Measurements from ENCODE around the gene KDM2A.
"Not testable (repeated sequence)": the region's sequence is repeated elsewhere in the genome, so short reads cannot be mapped to it uniquely, and the experiment has no call there.

Gene KDM2A

DNA sequence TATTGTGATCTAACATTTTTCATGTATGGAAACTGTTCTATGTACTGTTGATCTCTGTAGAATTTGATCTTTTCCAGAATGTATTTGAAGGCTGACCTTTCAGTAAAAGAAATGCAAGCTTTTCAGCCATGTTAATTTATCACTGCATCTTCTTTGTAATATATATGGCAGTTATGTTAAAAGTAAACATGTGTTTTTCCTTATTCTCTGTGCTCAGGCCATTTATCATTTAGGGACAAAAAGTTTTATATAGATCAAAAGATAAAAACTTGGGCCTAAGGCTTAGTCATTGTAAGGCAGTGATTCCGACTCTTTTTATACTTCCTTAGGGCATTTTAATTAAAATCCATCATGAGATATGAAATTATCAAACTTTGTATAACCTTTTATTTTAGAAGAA, 48.7 kb downstream of the KDM2A start:
- no peak for DNase-seq (ENCODE audit: low read depth, low spot score)

DNA sequence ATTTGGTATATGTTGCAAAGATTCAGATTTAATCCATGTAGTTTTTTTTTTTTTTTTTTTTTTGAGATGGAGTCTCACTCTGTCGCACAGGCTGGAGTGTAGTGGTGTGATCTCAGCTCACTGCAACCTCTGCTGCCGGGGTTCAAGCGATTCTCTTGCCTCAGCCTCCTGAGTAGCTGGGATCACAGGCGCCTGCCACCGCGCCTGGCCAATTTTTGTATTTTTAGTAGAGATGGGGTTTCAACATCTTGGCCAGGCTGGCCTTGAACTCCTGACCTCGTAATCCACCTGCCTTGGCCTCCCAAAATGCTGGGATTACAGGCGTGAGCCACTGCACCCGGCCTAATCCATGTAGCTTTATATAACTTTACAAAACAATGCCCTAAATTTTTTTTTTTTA, 49.8 kb downstream of the KDM2A start:
- DNase-seq (ENCODE audit: low read depth, low spot score): not testable (repeated sequence)

DNA sequence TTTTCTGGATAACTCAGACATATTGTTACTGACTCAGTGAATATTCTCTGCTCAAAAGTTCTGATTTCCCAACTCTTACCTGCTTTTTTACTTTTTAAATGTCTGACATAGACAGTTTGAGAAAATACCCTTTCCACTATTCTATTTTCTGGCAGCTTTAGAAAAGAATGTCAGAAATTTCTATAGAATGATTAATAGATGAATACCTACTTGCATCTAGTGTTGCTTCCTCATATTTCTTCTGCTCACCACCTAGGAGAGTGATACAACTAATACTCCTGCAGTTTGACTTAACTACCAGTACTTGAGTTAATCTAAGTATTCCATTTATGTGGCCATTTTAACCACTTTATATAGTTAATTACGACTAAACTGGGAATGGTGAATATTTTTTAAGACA, 55.2 kb downstream of the KDM2A start:
- no peak for DNase-seq (ENCODE audit: low read depth, low spot score)

DNA sequence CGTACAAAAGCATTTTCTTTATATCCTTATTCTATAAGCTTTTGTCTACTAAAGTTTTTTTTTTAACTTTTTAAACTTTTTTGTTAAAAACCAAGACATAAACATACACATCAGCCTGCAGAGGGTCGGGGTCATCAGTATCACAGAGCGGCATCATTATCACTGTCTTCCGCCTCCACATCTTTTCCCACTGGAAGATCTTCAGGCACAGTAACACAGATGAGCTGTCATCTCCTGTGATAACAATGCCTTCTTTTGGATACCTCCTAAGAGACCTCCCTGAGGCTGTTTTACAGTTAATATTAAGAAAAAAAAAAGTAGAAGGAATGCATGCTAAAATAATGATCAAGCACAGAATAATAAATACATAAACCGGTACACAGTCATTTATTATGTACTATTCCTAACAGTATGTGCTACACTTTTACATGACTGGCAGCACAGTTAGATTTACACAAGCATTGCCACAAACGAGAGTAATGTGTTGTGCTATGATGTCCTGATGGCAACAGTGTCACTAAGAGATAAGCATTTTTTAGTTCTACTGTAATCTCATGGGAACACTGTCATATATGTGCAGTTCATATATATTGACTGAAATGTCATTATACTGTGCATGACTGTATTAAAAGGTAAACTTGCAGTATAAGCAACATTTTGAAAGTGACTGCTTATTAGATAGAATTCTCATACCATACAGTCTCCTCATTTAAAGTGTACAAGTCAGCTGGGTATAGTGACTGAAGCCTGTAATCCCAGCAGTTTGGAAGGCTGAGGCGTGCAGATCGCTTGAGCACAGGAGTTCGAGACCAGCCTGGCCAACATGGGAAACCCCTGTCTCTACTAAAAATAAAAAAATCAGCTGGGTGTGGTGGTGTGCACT, 58.6 kb downstream of the KDM2A start:
- DNase-seq (ENCODE audit: low read depth, low spot score): no peak

DNA sequence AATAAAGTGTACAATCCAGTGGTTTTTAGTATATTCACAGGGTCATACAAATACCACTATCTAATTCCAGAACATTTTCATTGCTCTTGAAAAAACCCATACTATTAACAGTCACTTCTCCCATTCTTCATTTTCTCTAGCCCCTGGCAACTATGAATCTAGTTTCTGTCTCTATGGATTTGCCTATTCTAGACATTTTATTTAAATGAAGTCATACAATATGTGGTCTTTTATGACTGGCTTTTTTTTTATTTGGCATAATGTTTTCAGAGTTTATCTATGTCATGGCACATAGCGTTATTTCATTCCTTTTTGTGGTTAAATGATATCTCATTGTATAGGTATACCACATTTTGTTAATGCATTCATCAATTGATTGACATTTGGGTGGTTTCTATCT, 59.4 kb downstream of the KDM2A start:
- DNase-seq (ENCODE audit: low read depth, low spot score): no peak

DNA sequence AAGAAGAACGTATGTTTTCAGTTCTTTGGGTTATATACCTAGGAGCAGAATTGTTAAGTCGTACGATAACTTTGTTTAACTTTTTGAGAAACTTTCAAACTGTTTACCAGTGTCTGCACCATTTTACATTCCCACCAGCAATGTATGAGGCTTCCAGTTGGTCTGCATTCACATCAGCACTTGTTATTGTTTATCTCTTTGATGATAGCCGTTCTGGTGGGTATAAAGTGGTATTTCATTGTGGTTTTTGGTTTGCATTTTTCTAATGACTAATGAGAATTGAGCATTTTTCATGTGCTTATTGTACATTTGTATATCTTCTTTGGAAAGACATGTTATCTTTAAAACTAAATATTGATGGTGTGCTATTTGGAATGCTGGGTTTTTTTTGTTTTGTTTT, 59.8 kb downstream of the KDM2A start:
- no peak for DNase-seq (ENCODE audit: low read depth, low spot score)

DNA sequence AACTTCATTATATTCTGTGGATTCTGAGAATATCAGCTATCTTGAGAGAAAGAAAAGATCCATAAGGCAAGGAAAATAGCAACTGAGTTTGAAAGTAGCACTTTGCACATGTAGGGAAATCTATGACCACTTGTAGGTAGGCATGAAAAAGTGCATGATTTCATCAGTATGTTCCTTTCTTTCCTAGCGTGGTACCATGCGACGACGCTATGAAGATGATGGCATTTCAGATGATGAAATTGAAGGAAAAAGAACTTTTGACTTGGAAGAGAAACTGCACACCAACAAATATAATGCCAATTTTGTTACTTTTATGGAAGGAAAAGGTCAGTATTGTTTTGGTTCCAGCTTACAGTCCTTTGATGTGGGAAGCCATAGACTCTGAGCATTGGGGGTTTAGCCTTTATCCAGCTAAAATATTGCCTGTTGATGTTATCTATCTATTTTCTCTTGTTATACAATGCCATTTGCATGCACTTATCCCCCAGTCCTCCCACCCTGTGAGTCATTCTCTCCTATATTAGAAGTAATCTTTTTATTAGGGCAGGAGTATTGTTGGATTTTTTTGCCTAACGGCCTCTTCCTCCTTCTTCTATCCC, 60.9 kb downstream of the KDM2A start:
- no peak for DNase-seq (ENCODE audit: low read depth, low spot score)

DNA sequence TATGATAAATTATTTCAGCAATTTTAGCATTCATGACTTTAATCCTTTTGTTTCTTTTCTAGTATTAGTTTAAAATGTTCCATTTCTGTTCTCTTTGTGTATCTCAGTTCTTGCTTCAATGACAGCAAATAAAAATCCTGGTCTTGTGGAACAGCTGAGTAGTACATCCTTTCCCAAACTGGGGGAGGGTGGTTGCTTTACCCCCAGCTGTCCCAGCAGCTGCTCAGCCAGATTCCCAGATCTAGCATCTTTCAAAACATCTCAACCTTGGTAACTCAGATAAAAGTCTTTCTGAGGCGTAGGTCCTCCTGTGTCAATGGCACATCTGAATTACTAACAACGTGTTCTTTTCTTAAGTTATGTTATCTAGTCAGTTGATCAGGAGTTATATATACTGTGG, 75.0 kb downstream of the KDM2A start:
- no peak for DNase-seq (ENCODE audit: low read depth, low spot score)

DNA sequence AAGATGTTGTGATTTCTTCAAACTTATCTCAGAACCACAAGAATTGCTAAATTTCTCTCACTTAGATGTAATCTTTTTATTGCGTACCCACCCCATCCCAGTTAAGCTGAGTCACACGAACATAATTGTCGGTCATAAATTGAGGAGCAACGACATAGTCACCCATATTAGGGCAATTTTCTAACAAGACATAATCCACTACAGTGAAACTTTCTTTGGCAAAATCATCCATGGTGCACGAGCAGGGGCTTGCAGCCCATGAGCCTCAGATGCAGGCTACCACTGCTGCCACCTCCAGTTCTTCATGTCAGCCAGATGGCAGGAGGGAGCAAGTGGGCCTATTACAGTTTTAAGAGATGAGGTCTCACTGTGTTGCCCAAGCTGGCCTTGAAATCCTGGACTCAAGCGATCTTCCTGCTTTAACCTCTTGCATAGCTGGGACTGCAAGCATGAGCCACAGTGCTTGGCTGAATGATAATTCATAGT, 77.0 kb downstream of the KDM2A start:
- no peak for DNase-seq (ENCODE audit: low read depth, low spot score)

DNA sequence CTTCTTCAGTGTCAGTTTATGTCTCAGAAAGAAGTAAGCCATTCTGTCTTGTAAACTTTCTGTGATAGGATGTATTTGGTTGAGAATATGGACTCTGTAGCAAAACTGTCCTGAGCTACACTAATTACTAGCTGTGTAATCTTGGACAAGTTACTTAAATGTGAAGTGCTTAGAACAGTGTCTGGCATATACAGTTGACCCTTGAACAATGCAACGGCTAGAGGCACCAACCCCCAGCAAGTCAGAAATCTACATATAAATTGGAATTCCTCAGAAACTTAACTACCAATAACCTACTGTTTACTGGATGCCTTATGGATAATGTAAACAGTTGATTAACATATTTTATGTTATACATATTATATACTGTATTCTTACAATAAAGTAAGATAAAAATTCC, 78.5 kb downstream of the KDM2A start:
- no peak for DNase-seq (ENCODE audit: low read depth, low spot score)

DNA sequence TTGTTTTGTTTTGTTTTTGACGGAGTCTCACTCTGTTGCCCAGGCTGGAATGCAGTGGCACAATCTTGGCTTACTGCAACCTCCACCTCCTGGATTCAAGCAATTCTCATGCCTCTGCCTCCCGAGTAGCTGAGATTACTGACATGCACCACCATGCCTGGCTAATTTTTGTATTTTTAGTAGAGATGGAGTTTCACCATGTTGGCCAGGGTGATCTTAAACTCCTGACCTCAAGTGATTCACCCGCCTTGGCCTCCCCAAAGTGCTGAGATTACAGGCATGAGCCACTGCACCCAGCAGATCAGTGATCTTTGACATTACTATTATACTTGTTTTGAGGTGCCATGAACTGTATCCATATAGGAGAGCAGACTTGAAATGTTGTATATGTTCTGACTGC, 79.7 kb downstream of the KDM2A start:
- not testable (repeated sequence) for DNase-seq (ENCODE audit: low read depth, low spot score)

DNA sequence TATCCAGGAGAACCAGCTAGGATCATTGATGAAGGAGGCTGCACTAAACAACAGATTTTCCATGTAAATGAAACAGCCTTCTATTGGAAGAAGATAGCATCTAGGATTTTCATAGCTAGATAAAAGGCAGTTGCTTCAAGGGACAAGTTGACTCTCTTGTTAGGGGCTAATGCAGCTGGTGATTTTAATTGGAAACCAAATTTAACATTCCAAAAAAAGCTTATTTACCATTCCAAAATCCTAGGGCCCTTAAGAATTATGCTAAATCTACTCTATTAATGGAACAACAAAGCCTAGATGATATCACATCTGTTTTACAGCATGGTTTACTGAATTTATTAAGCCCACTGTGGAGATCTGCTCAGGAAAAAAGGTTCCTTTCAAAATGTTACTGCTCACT, 80.7 kb downstream of the KDM2A start:
- DNase-seq (ENCODE audit: low read depth, low spot score): no peak

DNA sequence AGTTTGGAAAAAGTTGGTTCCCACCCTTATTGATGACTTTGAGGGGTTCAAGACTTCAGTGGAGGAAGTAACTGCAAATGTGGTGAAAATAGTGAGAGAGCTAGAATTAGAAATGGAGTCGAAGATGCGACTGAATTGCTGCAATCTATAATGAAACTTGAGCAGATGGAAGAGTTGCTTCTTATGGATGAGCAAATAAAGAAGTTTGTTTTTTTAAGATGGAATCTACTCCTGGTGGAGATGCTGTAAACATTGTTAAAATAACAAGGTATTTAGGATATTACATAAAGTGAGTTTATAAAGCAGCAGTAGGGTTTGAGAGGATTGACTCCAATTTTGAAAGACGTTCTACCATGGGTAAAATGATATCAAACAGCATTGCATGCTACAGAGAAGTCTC, 83.0 kb downstream of the KDM2A start:
- DNase-seq (ENCODE audit: low read depth, low spot score): no peak

DNA sequence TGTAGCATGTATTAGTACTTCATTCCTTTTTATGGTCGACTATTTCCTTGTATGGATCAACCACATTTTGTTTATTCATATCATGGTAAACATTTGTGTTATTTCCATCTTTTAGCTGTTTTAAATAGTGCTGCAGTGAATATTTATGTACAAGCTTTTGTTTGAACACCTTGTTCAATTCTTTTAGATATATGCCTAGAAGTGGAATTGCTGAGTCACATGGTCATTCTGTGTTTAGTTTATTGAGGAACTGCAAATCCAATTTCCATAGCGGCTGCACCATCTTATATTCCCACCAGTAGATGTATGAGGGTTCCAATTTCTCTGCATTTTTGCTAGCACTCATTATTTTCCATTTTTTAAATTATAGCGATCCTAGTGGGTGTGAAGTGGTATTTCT, 85.8 kb downstream of the KDM2A start:
- no peak for DNase-seq (ENCODE audit: low read depth, low spot score)

DNA sequence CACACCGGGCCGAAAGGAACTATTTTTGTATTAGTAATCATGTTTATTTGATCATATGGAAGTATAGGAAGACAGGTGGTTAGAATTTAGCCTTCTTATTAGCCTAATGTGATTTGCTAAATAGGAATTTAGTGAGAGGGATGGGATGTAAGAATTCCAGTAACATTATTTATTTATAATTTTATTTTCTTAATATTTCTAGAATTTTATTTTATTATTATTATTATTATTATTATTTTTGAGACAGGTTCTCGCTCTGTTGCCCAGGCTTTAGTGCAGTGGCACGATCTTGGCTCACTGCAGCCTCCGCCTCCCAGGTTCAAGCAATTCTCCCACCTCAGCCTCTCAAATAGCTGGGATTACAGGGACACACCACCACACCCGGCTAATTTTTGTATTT, 90.2 kb downstream of the KDM2A start:
- DNase-seq (ENCODE audit: low read depth, low spot score): not testable (repeated sequence)

DNA sequence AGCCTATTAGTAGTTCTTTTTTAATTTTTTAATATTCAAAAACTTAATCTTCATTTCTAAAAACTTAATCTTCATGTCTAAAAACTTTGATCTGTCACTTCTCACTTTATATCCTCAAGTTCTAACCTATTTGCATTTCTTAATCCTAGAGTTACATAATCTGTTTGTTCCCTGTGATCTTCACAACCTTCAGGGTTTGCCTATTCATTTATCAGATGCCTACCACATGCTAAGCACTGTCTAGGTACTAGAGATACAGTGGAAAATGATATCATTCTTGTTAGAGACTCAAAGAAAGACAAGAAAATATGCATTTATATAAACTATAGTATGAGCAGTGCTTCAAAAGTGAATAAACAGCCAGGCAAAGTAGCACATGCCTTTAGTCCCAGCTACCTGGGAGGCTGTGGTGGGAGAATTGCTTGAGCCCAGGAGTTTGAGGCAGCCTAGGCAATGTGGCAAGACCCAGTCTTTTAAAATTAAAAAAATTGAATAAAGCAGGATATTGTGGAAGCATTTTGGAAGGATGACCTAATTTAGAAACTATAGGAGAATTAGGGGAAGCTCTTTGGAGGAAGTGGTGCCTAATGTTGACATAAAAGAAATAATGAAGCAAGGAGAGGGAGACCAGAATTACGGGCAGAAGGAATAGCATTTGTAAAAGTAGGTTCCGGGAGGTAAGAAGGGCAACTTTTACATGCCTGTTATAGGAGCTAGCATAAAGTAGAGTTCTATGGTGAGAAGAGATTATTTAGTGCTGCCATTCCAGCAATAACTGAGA, 92.8 kb downstream of the KDM2A start:
- no peak for DNase-seq (ENCODE audit: low read depth, low spot score)

DNA sequence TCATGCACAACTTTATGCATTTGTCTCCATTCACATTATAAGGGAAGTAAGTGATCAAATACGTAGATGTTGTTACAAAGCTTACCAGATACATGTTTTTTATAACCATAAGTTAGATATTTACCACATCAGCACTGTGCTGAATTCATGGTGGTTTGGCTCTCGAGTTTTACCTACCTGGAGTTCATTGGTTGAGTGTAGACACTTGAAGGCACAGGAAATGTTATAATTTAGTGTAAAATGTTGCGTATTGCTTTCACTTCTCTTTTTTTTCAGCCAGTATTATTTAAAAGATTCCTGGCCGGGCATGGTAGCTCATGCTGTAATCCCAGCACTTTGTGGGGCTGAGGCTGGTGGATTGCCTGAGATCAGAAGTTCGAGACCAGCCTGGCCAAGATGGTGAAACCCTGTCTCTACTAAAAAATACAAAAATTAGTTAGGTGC, 94.1 kb downstream of the KDM2A start:
- no peak for DNase-seq (ENCODE audit: low read depth, low spot score)

DNA sequence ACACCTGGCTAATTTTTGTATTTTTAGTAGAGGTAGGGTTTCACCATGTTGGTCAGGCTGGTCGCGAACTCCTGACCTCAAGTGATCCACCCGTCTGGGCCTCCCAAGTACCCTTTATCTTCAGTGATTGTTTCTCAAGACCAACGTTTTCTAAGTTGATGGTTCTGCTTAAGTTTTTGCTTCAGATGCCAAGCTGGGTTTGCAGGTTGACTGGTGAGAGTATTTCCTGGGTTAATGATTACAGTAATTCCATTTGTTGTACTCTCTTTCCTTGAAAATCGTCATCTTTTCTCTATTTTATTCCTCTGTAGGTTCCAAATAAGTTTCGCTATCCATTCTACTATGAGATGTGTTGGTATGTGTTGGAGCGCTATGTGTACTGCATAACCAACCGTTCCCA, 108.7 kb downstream of the KDM2A start:
- no peak for DNase-seq (ENCODE audit: low read depth, low spot score)

DNA sequence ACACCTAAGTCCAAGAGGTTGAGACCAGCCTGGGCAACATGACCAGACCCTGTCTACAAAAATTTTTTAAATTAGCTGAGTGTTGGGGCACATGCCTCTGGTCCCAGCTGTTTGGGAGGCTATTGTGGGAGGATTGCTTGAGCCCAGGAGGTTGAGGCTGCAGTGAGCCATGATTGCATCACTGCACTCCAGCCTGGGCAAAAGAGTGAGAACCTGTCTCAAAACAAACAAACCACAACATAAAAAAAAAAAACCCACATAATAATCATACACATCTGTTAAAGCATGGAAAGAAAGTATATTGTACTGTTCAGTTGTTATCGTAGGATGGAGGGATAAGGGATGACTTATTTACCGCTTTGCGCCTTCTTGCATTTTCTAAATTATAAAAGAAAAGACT, 111.3 kb downstream of the KDM2A start:
- no peak for DNase-seq (ENCODE audit: low read depth, low spot score)

DNA sequence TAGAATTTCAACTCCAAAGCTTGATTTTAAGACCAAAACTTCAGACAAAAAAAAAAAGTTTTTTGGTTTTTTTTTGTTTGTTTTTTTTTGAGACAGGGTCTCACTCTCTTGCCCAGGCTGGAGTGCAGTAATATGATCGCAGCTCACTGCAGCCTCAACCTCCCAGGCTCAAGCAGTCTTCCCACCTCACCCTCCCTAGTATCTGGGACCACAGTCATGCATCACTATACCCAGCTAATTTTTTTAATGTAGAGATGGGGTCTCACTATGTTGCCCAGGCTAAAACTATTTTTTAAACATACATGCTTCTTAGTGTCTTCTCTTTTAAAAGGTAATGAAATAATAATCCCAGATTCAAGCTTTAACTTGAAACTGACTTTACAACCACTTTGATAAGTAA, 111.8 kb downstream of the KDM2A start:
- no peak for DNase-seq (ENCODE audit: low read depth, low spot score)

DNA sequence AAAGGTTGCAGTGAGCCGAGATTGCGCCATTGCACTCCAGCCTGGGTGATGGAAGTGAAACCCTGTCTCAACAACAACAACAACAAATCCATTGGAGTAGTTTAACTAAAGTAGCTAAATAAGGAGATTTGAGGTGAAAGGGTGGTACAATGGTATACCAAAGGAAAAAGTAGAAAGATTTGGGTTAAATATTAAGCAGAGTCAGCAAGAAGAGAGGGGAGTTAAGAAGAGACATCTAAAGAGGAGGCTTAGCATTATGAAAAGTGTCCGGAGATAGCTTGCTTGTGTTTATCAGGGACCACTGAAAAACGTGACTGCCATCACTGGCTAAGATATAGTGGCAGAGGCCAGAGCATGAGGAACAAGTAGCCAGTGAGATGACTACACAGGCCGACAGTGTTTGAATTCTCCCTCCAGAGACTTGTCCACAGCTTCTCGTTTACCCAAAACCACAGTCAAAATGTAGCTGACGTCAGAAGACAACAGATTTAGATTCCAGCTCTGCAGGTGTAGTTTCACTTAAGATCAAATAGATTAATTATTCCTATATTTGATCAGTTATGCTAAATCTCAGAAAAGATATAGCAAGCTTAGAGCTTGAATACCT, 114.6 kb downstream of the KDM2A start:
- no peak for DNase-seq (ENCODE audit: low read depth, low spot score)

DNA sequence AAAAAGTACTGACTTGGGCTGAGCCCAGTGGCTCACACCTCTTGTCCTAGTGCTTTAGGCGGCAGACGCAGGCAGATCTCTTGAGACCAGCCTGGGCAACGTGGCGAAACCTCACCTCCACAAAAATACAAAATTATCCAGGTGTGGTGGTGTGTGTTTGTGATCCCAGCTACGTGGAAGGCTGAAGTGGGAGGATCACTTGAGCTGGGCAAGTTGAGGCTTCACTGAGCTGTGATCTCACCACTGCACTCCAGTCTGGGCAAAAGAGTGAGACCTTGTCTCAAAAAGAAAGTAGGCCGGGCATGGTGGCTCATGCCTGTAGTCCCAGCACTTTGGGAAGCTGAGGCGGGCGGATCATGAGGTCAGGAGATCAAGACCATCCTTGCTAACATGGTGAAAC, 115.5 kb downstream of the KDM2A start:
- DNase-seq (ENCODE audit: low read depth, low spot score): not testable (repeated sequence)

Data from activated naive CD8-positive, alpha-beta T cell treated with anti-CD3 and anti-CD28 coated beads, Interleukin-2, amount 50 U/mL, for 16 hours (primary cell).